ENCODE data around the gene STX19. TPM values are rescaled to one million over a fixed set of nuclear protein-coding genes. Genes with fewer than 3 reads are reported as not detected.

The STX19 gene
- total RNA-seq, 6 experiments from 2014 or later = not detected

DNA sequence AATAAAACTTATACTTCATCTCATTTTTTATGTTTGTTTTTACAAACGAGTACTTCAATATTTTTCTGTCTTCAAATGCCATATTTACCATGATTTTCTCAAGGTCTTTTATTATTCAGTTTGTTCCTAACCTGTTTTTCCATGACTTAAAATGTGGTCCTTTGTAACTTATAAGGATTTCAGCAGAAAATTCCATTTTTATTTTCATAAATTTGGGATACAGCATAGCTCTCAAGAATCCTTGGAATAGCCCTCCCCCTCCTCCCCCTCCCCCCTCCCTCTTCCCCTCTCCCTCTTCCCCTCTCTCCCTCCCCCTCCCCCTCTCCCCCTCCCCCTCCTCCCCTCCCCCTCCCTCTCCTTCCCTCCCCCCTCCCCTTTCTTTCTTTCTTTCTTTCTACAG lies 14.9 kb upstream of the STX19 start:
- Mint-ChIP-seq H3K36me3 (ENCODE audit: low read depth) (peaks cover 5% of the 10 kb centered on the region; the same call in 1 of the 2 replicates), H3K9me3 (peaks cover 4% of the 10 kb centered on the region), H3K27ac (no peak overlapping the region), H3K4me1 (ENCODE audit: low read depth) (no peaks in the 10 kb centered on the region), H3K4me3 (no peak overlapping the region), H3K27me3 (ENCODE audit: insufficient read depth) (no peaks in the 10 kb centered on the region; the same call in 1 of the 2 replicates)
- no peak for DNase-seq
- TF ChIP-seq, protein P1, sequence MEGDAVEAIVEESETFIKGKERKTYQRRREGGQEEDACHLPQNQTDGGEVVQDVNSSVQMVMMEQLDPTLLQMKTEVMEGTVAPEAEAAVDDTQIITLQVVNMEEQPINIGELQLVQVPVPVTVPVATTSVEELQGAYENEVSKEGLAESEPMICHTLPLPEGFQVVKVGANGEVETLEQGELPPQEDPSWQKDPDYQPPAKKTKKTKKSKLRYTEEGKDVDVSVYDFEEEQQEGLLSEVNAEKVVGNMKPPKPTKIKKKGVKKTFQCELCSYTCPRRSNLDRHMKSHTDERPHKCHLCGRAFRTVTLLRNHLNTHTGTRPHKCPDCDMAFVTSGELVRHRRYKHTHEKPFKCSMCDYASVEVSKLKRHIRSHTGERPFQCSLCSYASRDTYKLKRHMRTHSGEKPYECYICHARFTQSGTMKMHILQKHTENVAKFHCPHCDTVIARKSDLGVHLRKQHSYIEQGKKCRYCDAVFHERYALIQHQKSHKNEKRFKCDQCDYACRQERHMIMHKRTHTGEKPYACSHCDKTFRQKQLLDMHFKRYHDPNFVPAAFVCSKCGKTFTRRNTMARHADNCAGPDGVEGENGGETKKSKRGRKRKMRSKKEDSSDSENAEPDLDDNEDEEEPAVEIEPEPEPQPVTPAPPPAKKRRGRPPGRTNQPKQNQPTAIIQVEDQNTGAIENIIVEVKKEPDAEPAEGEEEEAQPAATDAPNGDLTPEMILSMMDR (IDR thresholded peaks at IDR 0.05) = no peak

DNA sequence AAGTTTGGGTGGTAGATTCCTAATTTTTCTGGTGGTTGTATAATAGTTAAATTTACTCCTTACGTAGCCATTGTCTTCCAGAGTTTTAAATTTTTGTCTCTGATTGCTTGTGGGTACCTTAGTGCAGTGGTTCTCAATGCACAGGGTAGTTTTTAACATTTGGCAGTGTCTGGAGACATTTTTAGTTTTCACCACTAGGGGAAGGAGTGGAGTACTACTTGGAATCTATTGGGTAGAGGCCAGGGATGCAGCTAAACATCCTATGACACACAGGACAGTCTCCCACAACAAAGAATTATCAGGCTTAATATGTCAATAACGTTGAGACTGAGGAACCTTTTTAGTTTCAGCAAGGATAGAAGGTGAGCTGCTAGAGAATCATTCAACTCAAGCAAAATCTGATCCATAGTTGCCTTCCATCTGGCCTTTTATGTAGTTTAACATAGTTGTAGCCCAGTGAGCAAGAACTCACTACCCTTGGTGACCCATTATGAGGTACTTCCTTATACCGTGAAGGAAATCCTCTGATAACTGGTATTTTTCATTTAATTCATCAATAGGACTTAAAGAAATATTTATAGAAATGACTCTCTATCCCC lies 8.6 kb upstream of the STX19 start:
- no peak overlapping the region for H3K27ac Mint-ChIP-seq
- H3K4me1 Mint-ChIP-seq (ENCODE audit: low read depth) = peaks cover 11% of the 10 kb centered on the region
- no peaks in the 10 kb centered on the region; the same call in 1 of the 2 replicates for H3K36me3 Mint-ChIP-seq (ENCODE audit: low read depth)
- no peak overlapping the region for H3K4me3 Mint-ChIP-seq
- TF ChIP-seq, protein P1 (IDR thresholded peaks at IDR 0.05) = peak; percentile 84
- no peaks in the 10 kb centered on the region for H3K9me3 Mint-ChIP-seq
- peak; percentile 67 for DNase-seq
- H3K27me3 Mint-ChIP-seq (ENCODE audit: insufficient read depth) = no peaks in the 10 kb centered on the region

DNA sequence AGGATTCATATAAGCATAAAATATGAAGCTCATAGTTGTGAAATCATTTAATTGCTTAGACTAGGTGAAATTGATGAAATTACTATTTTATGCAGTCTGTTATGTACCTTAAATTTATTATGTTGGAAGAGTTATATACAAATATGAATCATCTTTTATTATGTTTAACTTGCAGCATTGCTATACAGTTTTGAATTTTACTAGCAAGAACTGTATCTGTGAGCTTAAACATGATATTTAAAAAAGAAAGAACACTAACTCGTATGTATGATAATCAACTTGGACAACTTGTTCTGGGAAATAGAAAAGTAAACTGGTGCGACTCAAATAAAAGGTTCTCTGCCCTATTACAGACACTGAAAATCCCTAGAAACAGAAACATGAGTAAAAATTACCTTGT lies 1.8 kb downstream of the STX19 start:
- H3K27ac Mint-ChIP-seq = no peak overlapping the region
- H3K36me3 Mint-ChIP-seq (ENCODE audit: low read depth) = no peaks in the 10 kb centered on the region
- H3K4me1 Mint-ChIP-seq (ENCODE audit: low read depth) = peaks cover 8% of the 10 kb centered on the region
- TF ChIP-seq, protein P1 (IDR thresholded peaks at IDR 0.05) = no peak
- no peaks in the 10 kb centered on the region for H3K9me3 Mint-ChIP-seq
- DNase-seq = no peak
- H3K27me3 Mint-ChIP-seq (ENCODE audit: insufficient read depth) = no peaks in the 10 kb centered on the region; the same call in 1 of the 2 replicates
- H3K4me3 Mint-ChIP-seq = no peak overlapping the region

DNA sequence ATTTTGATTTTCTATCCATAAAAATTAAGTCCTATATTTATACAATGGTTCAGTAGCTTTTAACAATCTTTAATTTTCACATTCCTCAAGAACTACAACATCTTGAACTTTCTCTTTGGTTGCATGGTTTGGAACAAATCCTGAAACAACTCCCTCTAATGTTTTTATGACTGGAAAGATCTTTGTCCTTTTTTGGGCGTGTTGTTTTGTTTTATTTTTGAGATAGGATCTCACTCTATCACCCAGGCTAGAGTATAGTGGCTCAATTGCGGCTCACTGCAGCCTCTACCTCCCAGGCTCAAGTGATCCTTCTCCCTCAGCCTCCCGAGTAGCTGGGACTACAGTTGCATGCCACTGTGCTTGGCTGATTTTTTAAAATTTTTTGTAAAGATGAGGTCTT lies 4.0 kb downstream of the STX19 start:
- no peak overlapping the region for H3K4me3 Mint-ChIP-seq
- H3K4me1 Mint-ChIP-seq (ENCODE audit: low read depth) = peaks cover 7% of the 10 kb centered on the region
- TF ChIP-seq, protein P1 (IDR thresholded peaks at IDR 0.05) = no peak
- no peaks in the 10 kb centered on the region for H3K9me3 Mint-ChIP-seq
- no peak for DNase-seq
- no peaks in the 10 kb centered on the region; the same call in 1 of the 2 replicates for H3K27me3 Mint-ChIP-seq (ENCODE audit: insufficient read depth)
- no peaks in the 10 kb centered on the region for H3K36me3 Mint-ChIP-seq (ENCODE audit: low read depth)
- peak overlapping the region; percentile 27 for H3K27ac Mint-ChIP-seq

DNA sequence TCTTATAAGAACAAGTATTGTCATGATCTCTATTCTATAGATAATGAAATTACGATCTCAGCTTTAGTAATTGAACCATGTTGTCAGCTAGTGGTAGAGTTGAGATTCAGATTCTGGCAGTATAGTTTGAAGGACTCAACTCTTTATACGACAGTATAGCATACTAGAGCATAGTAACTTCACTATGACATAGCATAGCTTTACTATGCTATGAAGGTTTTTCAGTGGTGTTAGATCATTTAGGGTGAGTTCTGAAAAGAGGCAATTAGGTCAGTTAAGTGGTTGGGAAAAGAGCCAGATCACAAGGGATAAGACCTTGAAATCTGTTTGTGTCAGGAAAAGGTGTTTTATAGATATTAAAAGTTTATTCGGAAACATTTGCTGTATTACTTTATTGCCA lies 8.1 kb downstream of the STX19 start:
- H3K4me3 Mint-ChIP-seq = no peak overlapping the region
- H3K27ac Mint-ChIP-seq = no peak overlapping the region
- H3K4me1 Mint-ChIP-seq (ENCODE audit: low read depth) = peaks cover 7% of the 10 kb centered on the region

More for the DNA sequence above, 8.1 kb downstream of the STX19 start:
- no peaks in the 10 kb centered on the region for H3K9me3 Mint-ChIP-seq
- no peaks in the 10 kb centered on the region; the same call in 1 of the 2 replicates for H3K27me3 Mint-ChIP-seq (ENCODE audit: insufficient read depth)
- TF ChIP-seq, protein P1 (IDR thresholded peaks at IDR 0.05) = no peak
- no peak for DNase-seq
- H3K36me3 Mint-ChIP-seq (ENCODE audit: low read depth) = no peaks in the 10 kb centered on the region

Data from HFFc6 (cell line).